Stimulated activated CD8-positive, alpha-beta memory T cell treated with anti-CD3 and anti-CD28 coated beads, Interleukin-15, amount 100 ng/mL, for 24 hours (primary cell): ENCODE data around the gene ENTPD7.
A peak's percentile ranks its signal among the peaks of the same experiment; 100 is the strongest.
"Not testable (repeated sequence)": the region's sequence is repeated elsewhere in the genome, so short reads cannot be mapped to it uniquely, and the experiment has no call there.

Experiments used
- DNase-seq: peaks from one replicate; pipeline ENCODE4 v3.0.0-alpha.2; 2020; ENCODE audit warnings: low read depth

ENTPD7 gene

GRCh38 chr10:99659031-99659867, at the start of gene ENTPD7:
Gene ENTPD7 (plus strand): TSS chr10:99659509. CDS start chr10:99659957, 448 bp downstream.
- peak; percentile 72 for DNase-seq

GRCh38 chr10:99610221-99610620, 49.1 kb upstream of the ENTPD7 start:
- DNase-seq = no peak

GRCh38 chr10:99611326-99611725, 48.0 kb upstream of the ENTPD7 start:
- DNase-seq = no peak

GRCh38 chr10:99612167-99612831, 47.0 kb upstream of the ENTPD7 start:
- DNase-seq = no peak

GRCh38 chr10:99615426-99615825, 43.9 kb upstream of the ENTPD7 start:
- no peak for DNase-seq

GRCh38 chr10:99617696-99618095, 41.6 kb upstream of the ENTPD7 start:
- DNase-seq = no peak

- no peak for DNase-seq
Measured at GRCh38 chr10:99619090-99619800, 40.1 kb upstream of the ENTPD7 start.

GRCh38 chr10:99619851-99620710, 39.2 kb upstream of the ENTPD7 start, which contains the start of gene SLC25A28:
Gene SLC25A28 (minus strand): TSS chr10:99620439. CDS start chr10:99620335, 104 bp downstream.
- peak; percentile 67 for DNase-seq

GRCh38 chr10:99620711-99621453, 38.4 kb upstream of the ENTPD7 start:
- DNase-seq = peak; percentile 73

- no peak for DNase-seq
Measured at GRCh38 chr10:99621454-99622251, 37.7 kb upstream of the ENTPD7 start.

- DNase-seq = no peak
Measured at GRCh38 chr10:99623919-99624318, 35.4 kb upstream of the ENTPD7 start.

- DNase-seq = not testable (repeated sequence)
Measured at GRCh38 chr10:99625124-99625523, 34.2 kb upstream of the ENTPD7 start.

GRCh38 chr10:99628923-99629624, 30.2 kb upstream of the ENTPD7 start:
- no peak for DNase-seq

- DNase-seq = no peak
Measured at GRCh38 chr10:99629625-99629978, 29.7 kb upstream of the ENTPD7 start.

- no peak for DNase-seq
Measured at GRCh38 chr10:99630433-99630832, 28.9 kb upstream of the ENTPD7 start.

GRCh38 chr10:99630991-99631390, 28.3 kb upstream of the ENTPD7 start:
- DNase-seq = no peak

GRCh38 chr10:99631496-99631895, 27.8 kb upstream of the ENTPD7 start:
- DNase-seq = no peak

GRCh38 chr10:99633832-99634231, 25.5 kb upstream of the ENTPD7 start:
- no peak for DNase-seq

GRCh38 chr10:99647601-99648151, 11.6 kb upstream of the ENTPD7 start:
- no peak for DNase-seq
